ENCODE data around the gene SEMA4D.

DNA sequence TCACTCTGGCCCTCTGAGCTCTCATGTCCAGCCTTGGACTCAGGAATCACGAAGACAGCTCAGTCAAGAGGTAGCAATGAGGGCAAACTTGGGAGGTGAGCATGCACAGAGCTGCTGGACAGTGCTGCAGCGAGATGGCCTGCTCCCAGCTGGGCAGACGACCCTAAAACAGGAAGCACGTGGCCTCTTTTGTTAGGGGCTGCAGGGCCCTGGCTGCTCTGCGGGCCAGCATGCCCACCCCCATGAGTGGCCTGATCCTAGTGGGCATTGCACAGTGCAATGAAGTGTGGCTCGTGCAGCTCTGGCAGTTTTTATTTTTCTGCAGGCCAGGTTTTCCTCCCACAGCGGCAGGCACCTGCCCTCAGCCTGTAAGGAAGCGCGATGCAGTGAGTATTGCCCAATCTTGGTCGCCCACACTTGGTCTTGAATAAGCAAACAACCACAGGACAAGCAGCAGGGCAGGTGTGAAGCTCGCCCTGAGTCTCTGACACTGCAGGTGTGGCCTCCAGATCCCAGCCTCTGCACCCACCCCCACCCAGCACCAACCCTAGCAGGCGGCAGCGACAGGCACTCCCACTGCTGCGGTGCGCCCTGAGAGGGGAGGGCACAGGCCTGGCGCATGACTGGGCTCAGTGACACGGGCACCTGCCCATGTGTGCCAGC lies 60.8 kb downstream of the SEMA4D start:
- no peak for TF ChIP-seq POLR2A (IDR thresholded peaks at IDR 0.05; ENCODE audit: low read length)
- TF ChIP-seq GATA1 (IDR thresholded peaks at IDR 0.05; ENCODE audit: low read depth, low read length), result no peak

Data from erythroblast (primary cell).